B cell (primary cell): ENCODE data around the gene TPP2. TPM values are rescaled to one million over a fixed set of nuclear protein-coding genes. Genes with fewer than 3 reads are reported as not detected.

Source experiments
- ATAC-seq: fragments of 200-7000 bp; cut with Tn5 transposase; one replicate; pipeline ENCODE4 v1.10.0; 2021; ENCODE audit warnings: low read depth, mild to moderate bottlenecking, moderate number of reproducible peaks, moderate library complexity
- CTCF ChIA-PET: fragments of 350-600 bp; sonication (Branson Sonifier 250); formaldehyde crosslinking; loops from one replicate; lab custom pipeline; 2021; ENCODE audit warnings: antibody characterized with exemption, inconsistent platforms; lab: Charles Lee
- POLR2A ChIA-PET: fragments of 350-600 bp; sonication (Branson Sonifier 250); formaldehyde crosslinking; loops from one replicate; lab custom pipeline; 2021; ENCODE audit warnings: antibody characterized with exemption; lab: Charles Lee
- DNase-seq: peaks from one replicate; pipeline ENCODE4 v3.0.0; 2013
- H2AFZ ChIP-seq: 2 replicates; pipeline ENCODE4 v1.6.1; 2012; ENCODE audit warnings: mild to moderate bottlenecking, low read depth, low read length; ENCODE audit not compliant: insufficient read depth, poor library complexity, severe bottlenecking
- H3K27ac ChIP-seq, 2 donors: 1 replicate in 1 of 2; 2 replicates in 1 of 2; pipeline ENCODE4 v1.5.1; 2012 to 2013; ENCODE audit warnings: low read length in 2 of 2, mild to moderate bottlenecking in 2 of 2, moderate library complexity in 1 of 2
- H3K27me3 ChIP-seq, 4 experiments: fragments of 200-600 bp in 1 of 4; sonication (generic) in 1 of 4; replicated peaks in 1 of 4; 1 replicate in 2 of 4; 2 replicates in 2 of 4; pipeline versions ENCODE4 v1.6.1 to v1.7.0; 2013 to 2016; ENCODE audit warnings: low read length in 3 of 4, mild to moderate bottlenecking in 2 of 4, mixed read lengths in 1 of 4, moderate library complexity in 1 of 4; ENCODE audit not compliant: insufficient read depth in 4 of 4, control insufficient read depth in 3 of 4; ENCODE audit errors: control extremely low read depth in 1 of 4
- H3K36me3 ChIP-seq, 2 experiments: replicated peaks in 1 of 2; 1 replicate in 1 of 2; 2 replicates in 1 of 2; pipeline versions ENCODE4 v1.6.1 to v1.7.1; 2013; ENCODE audit warnings: low read length in 1 of 2; ENCODE audit not compliant: insufficient read depth in 2 of 2, control insufficient read depth in 1 of 2; ENCODE audit errors: control extremely low read depth in 1 of 2, extremely low read depth in 1 of 2
- H3K4me1 ChIP-seq, 2 donors: fragments of 200-600 bp in 1 of 2; sonication (generic) in 1 of 2; 1 replicate in 1 of 2; 2 replicates in 1 of 2; pipeline versions ENCODE4 v1.5.1 to v1.6.1; 2013 to 2017; ENCODE audit warnings: low read length in 2 of 2; ENCODE audit not compliant: control insufficient read depth in 2 of 2, insufficient read depth in 2 of 2
- H3K4me2 ChIP-seq: replicated peaks from 2 replicates; pipeline ENCODE3; 2012; ENCODE audit warnings: mild to moderate bottlenecking, low read depth, low read length; ENCODE audit not compliant: poor library complexity, severe bottlenecking
- H3K4me3 ChIP-seq, 5 experiments: fragments of 200-600 bp in 1 of 5; sonication (generic) in 1 of 5; 1 replicate in 3 of 5; 2 replicates in 2 of 5; pipeline versions ENCODE4 v1.5.1 to v1.7.0; 2011 to 2016; ENCODE audit warnings: low read length in 4 of 5, mild to moderate bottlenecking in 4 of 5, low read depth in 2 of 5, control low read depth in 1 of 5, moderate library complexity in 1 of 5; ENCODE audit not compliant: insufficient read depth in 1 of 5; ENCODE audit errors: control extremely low read depth in 1 of 5, extremely low read depth in 1 of 5
- H3K79me2 ChIP-seq: fragments of 200-600 bp; sonication (generic); one replicate; pipeline ENCODE4 v1.6.0; 2016; ENCODE audit warnings: low read length; ENCODE audit not compliant: control insufficient read depth, insufficient read depth
- H3K9ac ChIP-seq: fragments of 200-600 bp; sonication (generic); 2 replicates; pipeline ENCODE4 v1.6.1; 2017; ENCODE audit warnings: mild to moderate bottlenecking, low read length, moderate library complexity
- H3K9me3 ChIP-seq, 3 donors: one replicate each; pipeline versions ENCODE4 v1.6.1 to v1.7.1; 2013; ENCODE audit warnings: low read length in 2 of 3; ENCODE audit not compliant: control insufficient read depth in 2 of 3, insufficient read depth in 1 of 3; ENCODE audit errors: control extremely low read depth in 1 of 3
- H4K20me1 ChIP-seq: 2 replicates; pipeline ENCODE4 v1.6.0; 2012; ENCODE audit warnings: mild to moderate bottlenecking, low read length; ENCODE audit not compliant: insufficient read depth, control insufficient read depth, poor library complexity, severe bottlenecking
- H3K27ac Mint-ChIP-seq: one replicate; pipeline ENCODE4 v1.8.0; 2021; ENCODE audit warnings: mixed read lengths
- H3K27me3 Mint-ChIP-seq: one replicate; pipeline ENCODE4 v1.8.0; 2021; ENCODE audit warnings: mixed read lengths
- H3K4me1 Mint-ChIP-seq: one replicate; pipeline ENCODE4 v1.8.0; 2021; ENCODE audit warnings: mixed read lengths
- H3K4me3 Mint-ChIP-seq: one replicate; pipeline ENCODE4 v1.8.0; 2021; ENCODE audit warnings: mixed read lengths
- H3K9me3 Mint-ChIP-seq: one replicate; pipeline ENCODE4 v1.8.0; 2022; ENCODE audit warnings: mixed read lengths; ENCODE audit not compliant: insufficient read depth
- EZH2 ChIP-seq: IDR thresholded peaks from 2 replicates; pipeline ENCODE4 v1.6.1; 2012; ENCODE audit warnings: borderline replicate concordance, low read depth, mild to moderate bottlenecking, moderate library complexity, low read length; ENCODE audit not compliant: insufficient read depth, poor library complexity, severe bottlenecking
- WGBS: methylation state at CpG from one replicate; pipeline ENCODE4 v1.1.5; 2013; ENCODE audit warnings: missing lambda C conversion rate; ENCODE audit not compliant: insufficient coverage; 5-methylcytosine and 5-hydroxymethylcytosine counted together
- intact Hi-C: fragments of 100-400 bp; cut with micrococcal nuclease; formaldehyde crosslinking; loops from one replicate; pipeline ENCODE4 v1.10.0; 2022
- polyA plus RNA-seq: library from polyadenylated mRNA; depleted of rRNA; stranded (reverse); fragments of >200 nt; gene quantifications from 2 replicates; pipeline ENCODE4 v1.2.3, GENCODE V29; 2012
- total RNA-seq, 2 donors: library from RNA; stranded (reverse); fragments of 120-200 nt in 1 of 2; gene quantifications; 1 replicate in 1 of 2; 2 replicates in 1 of 2; pipeline versions ENCODE4 v1.2.3 to v1.2.4, GENCODE V29; 2013 to 2022
- TF ChIP-seq, protein P1 (sequence below): fragments of 200-600 bp; IDR thresholded peaks from one replicate; pipeline ENCODE4 v1.8.0; 2022; ENCODE audit warnings: antibody characterized with exemption, mild to moderate bottlenecking

The TPP2 gene
- total and polyA plus RNA-seq, 2 donors (not counting 1 experiment from before 2014, with no cell fraction given) = 22.1 to 51.1 TPM

DNA sequence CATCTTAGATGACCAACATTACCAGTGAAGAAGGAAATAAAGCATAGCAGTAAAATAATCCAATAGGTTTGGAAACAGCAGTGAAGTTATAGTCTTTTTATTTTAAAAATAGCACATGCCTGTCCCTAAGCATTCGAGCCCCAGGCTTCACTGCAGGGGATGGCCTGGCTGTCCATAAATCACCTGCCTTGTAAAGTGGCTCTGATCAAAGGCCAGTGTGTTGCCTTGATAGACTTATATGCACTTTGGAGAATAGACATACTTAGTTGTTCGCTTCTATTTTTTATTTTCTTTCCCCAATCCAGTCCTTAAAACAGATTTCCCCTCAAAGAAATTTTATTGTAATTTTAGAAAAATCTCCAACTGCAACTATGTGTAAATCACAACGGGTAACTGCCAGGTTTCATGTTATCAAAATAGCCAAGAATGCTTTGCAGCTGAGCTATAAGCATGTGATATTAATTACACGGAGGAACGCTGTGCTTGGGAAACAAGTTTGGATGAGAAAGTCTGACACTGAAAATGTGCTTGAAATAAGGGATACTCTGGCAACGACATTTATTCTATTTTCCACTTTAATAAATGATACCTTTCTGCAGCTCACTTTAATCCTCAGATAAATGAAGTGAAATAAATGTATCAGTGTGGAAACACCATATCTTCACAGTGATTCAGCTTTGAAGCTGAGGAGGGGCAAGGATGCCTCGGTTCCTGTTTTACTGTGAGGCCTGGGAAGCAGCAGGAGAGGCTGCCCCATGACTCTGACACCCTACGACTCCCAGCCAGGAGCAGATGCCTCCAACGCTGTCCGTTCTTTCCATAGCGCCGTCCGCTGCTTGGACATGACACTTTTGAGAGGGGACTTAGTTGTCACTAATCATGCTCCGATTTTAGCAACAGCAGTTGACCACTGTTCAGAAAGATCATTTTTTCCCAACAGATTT is 103.6 kb downstream of the TPP2 start:
- WGBS = 85% methylated on average over 7 of the region's 14 CpGs
- Histone ChIP-seq H3K4me1 (no peaks in the 10 kb centered on the region), H4K20me1 (no peaks in the 10 kb centered on the region), H2AFZ (no peak overlapping the region), H3K79me2 (no peaks in the 10 kb centered on the region), H3K9me3 (peaks cover 0 to 9% (median 0%) of the 10 kb centered on the region in 3 donors), H3K4me3 (no peak overlapping the region), H3K36me3 (no peaks in the 10 kb centered on the region), H3K27ac (no peak overlapping the region), H3K27me3 (peaks cover 0 to 5% (median 0%) of the 10 kb centered on the region in 4 experiments), H3K9ac (no peak overlapping the region), H3K4me2 (no peak overlapping the region)
- ATAC-seq (no peak), DNase-seq (no peak)
- ChIA-PET CTCF (no interaction called here), POLR2A (no interaction called here)
- Mint-ChIP-seq H3K4me1 (no peaks in the 10 kb centered on the region), H3K27me3 (peaks cover 33% of the 10 kb centered on the region), H3K27ac (no peak overlapping the region), H3K9me3 (peaks cover 4% of the 10 kb centered on the region), H3K4me3 (no peak overlapping the region)
- no peak for TF ChIP-seq EZH2
- TF ChIP-seq, protein P1, sequence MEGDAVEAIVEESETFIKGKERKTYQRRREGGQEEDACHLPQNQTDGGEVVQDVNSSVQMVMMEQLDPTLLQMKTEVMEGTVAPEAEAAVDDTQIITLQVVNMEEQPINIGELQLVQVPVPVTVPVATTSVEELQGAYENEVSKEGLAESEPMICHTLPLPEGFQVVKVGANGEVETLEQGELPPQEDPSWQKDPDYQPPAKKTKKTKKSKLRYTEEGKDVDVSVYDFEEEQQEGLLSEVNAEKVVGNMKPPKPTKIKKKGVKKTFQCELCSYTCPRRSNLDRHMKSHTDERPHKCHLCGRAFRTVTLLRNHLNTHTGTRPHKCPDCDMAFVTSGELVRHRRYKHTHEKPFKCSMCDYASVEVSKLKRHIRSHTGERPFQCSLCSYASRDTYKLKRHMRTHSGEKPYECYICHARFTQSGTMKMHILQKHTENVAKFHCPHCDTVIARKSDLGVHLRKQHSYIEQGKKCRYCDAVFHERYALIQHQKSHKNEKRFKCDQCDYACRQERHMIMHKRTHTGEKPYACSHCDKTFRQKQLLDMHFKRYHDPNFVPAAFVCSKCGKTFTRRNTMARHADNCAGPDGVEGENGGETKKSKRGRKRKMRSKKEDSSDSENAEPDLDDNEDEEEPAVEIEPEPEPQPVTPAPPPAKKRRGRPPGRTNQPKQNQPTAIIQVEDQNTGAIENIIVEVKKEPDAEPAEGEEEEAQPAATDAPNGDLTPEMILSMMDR = no peak
- intact Hi-C loops = no loop called here

DNA sequence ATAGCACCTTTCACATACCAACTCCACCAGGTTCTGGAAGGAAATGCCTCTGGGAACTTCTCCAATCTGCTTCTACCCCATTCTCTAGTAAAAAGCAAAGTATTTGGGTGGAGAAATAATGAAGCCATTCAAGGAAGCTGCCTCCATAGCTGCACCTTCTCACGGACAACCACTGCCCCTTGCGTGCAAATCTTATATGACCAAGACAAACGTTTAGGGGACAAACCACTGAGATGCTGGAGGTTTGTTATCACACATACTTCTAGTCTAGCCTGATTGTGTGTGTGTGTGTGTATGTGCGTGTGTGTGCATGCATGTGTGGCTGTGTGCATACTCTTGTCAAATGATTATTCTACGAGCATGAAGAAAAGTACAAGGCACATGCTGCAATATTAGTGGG is 104.5 kb downstream of the TPP2 start:
- 83% methylated on average over 2 of the region's 5 CpGs for WGBS
- POLR2A ChIA-PET = no interaction called here
- H3K9ac ChIP-seq = no peak overlapping the region
- H3K9me3 ChIP-seq = peaks cover 0 to 9% (median 0%) of the 10 kb centered on the region in 3 donors
- no peak for DNase-seq
- ATAC-seq = no peak
- peaks cover 0 to 5% (median 0%) of the 10 kb centered on the region in 4 experiments for H3K27me3 ChIP-seq
- Mint-ChIP-seq H3K9me3 (peaks cover 4% of the 10 kb centered on the region), H3K27ac (no peak overlapping the region), H3K4me1 (no peaks in the 10 kb centered on the region), H3K27me3 (peaks cover 27% of the 10 kb centered on the region), H3K4me3 (no peak overlapping the region)
- H3K4me2 ChIP-seq = no peak overlapping the region
- H3K4me1 ChIP-seq = no peaks in the 10 kb centered on the region
- no peaks in the 10 kb centered on the region for H4K20me1 ChIP-seq
- H3K27ac ChIP-seq = no peak overlapping the region
- no peaks in the 10 kb centered on the region for H3K36me3 ChIP-seq
- no peaks in the 10 kb centered on the region for H3K79me2 ChIP-seq
- TF ChIP-seq, protein P1 = no peak
- TF ChIP-seq EZH2 = no peak
- no peak overlapping the region for H3K4me3 ChIP-seq
- CTCF ChIA-PET = no interaction called here
- no peak overlapping the region for H2AFZ ChIP-seq
- intact Hi-C loops = no loop called here
